Heart left ventricle (tissue), 13 donors: ENCODE measurements around the gene SRC.

Experiments used
- POLR2A ChIP-seq, 2 donors: fragments of 450-650 bp; IDR thresholded peaks; one replicate each; pipeline ENCODE4 v1.6.1; 2017; ENCODE audit warnings: antibody characterized with exemption in 2 of 2, mild to moderate bottlenecking in 2 of 2, moderate library complexity in 2 of 2
- TF ChIP-seq, protein P1 (sequence below), 12 donors: fragments of 200-600 bp; sonication (generic) in 4 of 12; IDR thresholded peaks; one replicate each; pipeline versions ENCODE4 v1.5.0 to v1.8.0; 2018 to 2022; ENCODE audit warnings: antibody characterized with exemption in 12 of 12, mild to moderate bottlenecking in 5 of 12
- donor health status: ischemic (EF 13 %, LVEDD 7.1; RV severe dilation, severe dysfunction).
- donor health status: DM: no; HTN: yes; CAD: no.
- donor health status: DM: no; HTN: no; CAD: no.
- donor health status: ischemic (EF 25% LVEDD 6.9; RV normal size, moderate dysfunction).
- donor health status: ischemic (EF 25% LVEDD 5.7; RV mildly dilated, moderate dysfunction).
- donor health status: ischemic (EF 35%, LVEDD 5.7; RV mildly dilated, moderate dysfunction).
- donor health status: nonischemic (EF 11% LVEDD 7.7; RV severe dilation, severe dysfunction).
- donor health status: DM: yes; HTN: yes; CAD: no.
- donor health status: PGD.
- donor health status: ischemic (EF 29% LVEDD 5.4; RV normal size, mild dysfunction).
- donor health status: nonischemic (EF 23%, LVEDD 6.1; RV moderate dilation, normal function).

DNA sequence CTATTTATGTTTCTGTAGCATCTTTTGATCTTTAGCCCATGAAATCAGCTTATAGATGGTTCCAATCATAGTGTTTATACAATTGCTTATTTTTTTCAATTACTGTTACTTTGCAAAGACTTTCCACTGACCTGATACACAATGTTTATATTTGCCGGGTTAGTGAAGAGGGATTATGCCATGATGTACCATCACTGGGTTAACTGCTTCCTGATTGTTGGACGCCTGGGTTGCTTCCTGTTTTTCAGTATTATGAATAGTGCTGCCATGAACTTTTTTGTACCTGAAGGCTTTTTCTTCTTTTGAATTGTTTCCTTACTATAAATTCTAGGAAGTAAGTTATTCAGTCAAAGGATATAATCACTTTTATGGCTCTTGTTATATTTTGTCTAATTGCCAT, 49.6 kb upstream of the SRC start:
- no peak for TF ChIP-seq POLR2A (IDR thresholded peaks at IDR 0.05)
- TF ChIP-seq, protein P1, sequence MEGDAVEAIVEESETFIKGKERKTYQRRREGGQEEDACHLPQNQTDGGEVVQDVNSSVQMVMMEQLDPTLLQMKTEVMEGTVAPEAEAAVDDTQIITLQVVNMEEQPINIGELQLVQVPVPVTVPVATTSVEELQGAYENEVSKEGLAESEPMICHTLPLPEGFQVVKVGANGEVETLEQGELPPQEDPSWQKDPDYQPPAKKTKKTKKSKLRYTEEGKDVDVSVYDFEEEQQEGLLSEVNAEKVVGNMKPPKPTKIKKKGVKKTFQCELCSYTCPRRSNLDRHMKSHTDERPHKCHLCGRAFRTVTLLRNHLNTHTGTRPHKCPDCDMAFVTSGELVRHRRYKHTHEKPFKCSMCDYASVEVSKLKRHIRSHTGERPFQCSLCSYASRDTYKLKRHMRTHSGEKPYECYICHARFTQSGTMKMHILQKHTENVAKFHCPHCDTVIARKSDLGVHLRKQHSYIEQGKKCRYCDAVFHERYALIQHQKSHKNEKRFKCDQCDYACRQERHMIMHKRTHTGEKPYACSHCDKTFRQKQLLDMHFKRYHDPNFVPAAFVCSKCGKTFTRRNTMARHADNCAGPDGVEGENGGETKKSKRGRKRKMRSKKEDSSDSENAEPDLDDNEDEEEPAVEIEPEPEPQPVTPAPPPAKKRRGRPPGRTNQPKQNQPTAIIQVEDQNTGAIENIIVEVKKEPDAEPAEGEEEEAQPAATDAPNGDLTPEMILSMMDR (IDR thresholded peaks at IDR 0.05): no peak
